Measurements from ENCODE around the gene CHCHD6.

GRCh38 chr3:126732281-126733060, 28.4 kb downstream of the CHCHD6 start:
- TF ChIP-seq CTCF (IDR thresholded peaks at IDR 0.05; ENCODE audit: low read depth, low read length, missing input control) (no peak), MAX (IDR thresholded peaks at IDR 0.05) (no peak)

All from liver (tissue), 2 donors.